ENCODE data around the gene PKDREJ. TPM values are rescaled to one million over a fixed set of nuclear protein-coding genes. Genes with fewer than 3 reads are reported as not detected.

PKDREJ gene
- total RNA-seq, 1 experiment from 2014 or later = not detected

DNA sequence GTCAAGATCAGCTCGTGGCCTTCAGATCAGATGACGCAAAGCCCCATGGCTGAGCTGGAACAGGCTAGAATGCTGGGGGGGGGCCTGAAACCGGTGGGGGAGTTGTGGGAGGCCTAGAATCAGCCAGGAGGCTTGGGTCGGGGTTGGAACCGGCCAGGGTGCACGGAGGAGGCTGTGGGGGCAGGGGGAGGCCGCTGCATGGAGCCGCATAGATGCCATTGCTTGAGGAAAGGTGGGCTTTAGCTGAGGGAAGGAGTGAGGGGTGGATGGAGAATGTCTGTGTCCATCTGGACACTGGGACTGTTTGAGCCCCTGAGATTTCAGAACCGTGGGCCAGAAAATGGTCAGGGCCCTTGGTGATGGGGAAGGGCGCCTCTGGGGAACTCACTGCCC, 38.2 kb downstream of the PKDREJ start:
- H3K27me3 ChIP-seq (ENCODE audit: control insufficient read depth, insufficient read depth, low read length) = no peaks in the 10 kb centered on the region
- no TSS peak for BruUV-seq (replicated peaks)
- no peak for TF ChIP-seq TCF7L2 (IDR thresholded peaks at IDR 0.05; ENCODE audit: low read depth, low read length)
- no peak for TF ChIP-seq POLR2AphosphoS5 (IDR thresholded peaks at IDR 0.05; ENCODE audit: low read depth, low read length)
- TF ChIP-seq, protein P1, sequence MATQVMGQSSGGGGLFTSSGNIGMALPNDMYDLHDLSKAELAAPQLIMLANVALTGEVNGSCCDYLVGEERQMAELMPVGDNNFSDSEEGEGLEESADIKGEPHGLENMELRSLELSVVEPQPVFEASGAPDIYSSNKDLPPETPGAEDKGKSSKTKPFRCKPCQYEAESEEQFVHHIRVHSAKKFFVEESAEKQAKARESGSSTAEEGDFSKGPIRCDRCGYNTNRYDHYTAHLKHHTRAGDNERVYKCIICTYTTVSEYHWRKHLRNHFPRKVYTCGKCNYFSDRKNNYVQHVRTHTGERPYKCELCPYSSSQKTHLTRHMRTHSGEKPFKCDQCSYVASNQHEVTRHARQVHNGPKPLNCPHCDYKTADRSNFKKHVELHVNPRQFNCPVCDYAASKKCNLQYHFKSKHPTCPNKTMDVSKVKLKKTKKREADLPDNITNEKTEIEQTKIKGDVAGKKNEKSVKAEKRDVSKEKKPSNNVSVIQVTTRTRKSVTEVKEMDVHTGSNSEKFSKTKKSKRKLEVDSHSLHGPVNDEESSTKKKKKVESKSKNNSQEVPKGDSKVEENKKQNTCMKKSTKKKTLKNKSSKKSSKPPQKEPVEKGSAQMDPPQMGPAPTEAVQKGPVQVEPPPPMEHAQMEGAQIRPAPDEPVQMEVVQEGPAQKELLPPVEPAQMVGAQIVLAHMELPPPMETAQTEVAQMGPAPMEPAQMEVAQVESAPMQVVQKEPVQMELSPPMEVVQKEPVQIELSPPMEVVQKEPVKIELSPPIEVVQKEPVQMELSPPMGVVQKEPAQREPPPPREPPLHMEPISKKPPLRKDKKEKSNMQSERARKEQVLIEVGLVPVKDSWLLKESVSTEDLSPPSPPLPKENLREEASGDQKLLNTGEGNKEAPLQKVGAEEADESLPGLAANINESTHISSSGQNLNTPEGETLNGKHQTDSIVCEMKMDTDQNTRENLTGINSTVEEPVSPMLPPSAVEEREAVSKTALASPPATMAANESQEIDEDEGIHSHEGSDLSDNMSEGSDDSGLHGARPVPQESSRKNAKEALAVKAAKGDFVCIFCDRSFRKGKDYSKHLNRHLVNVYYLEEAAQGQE (IDR thresholded peaks at IDR 0.05; ENCODE audit: insufficient read depth in 1 of 2, low read depth in 2 of 2, low read length in 1 of 2) = no peak
- TF ChIP-seq SIN3A (IDR thresholded peaks at IDR 0.05; ENCODE audit: borderline replicate concordance, insufficient read depth, low read depth, low read length) = no peak
- TF ChIP-seq, protein P2, sequence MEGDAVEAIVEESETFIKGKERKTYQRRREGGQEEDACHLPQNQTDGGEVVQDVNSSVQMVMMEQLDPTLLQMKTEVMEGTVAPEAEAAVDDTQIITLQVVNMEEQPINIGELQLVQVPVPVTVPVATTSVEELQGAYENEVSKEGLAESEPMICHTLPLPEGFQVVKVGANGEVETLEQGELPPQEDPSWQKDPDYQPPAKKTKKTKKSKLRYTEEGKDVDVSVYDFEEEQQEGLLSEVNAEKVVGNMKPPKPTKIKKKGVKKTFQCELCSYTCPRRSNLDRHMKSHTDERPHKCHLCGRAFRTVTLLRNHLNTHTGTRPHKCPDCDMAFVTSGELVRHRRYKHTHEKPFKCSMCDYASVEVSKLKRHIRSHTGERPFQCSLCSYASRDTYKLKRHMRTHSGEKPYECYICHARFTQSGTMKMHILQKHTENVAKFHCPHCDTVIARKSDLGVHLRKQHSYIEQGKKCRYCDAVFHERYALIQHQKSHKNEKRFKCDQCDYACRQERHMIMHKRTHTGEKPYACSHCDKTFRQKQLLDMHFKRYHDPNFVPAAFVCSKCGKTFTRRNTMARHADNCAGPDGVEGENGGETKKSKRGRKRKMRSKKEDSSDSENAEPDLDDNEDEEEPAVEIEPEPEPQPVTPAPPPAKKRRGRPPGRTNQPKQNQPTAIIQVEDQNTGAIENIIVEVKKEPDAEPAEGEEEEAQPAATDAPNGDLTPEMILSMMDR (IDR thresholded peaks at IDR 0.05) = no peak
- no peaks in the 10 kb centered on the region for H3K36me3 ChIP-seq (ENCODE audit: control insufficient read depth, insufficient read depth, low read length)
- POLR2A ChIA-PET = interaction anchor here (0.6 kb wide), 1 partner anchor 58 kb away, joined by 3 read pairs; no protein-coding TSS in a partner anchor
- DNase-seq (ENCODE audit: low read depth, low spot score) (no peak), ATAC-seq (no peak)
- no peaks in the 10 kb centered on the region for H3K4me1 ChIP-seq (ENCODE audit: control insufficient read depth, insufficient read depth, low read length)
- intact Hi-C loops (cut with micrococcal nuclease; ENCODE audit: unreplicated experiment) = no loop called here
- H3K9me3 ChIP-seq (ENCODE audit: control insufficient read depth, insufficient read depth, low read depth, low read length) = no peaks in the 10 kb centered on the region
- no peak overlapping the region for H3K4me3 ChIP-seq (ENCODE audit: low read depth in 2 of 2, low read length in 2 of 2)
- CTCF ChIA-PET = no interaction called here
- no peak overlapping the region for H3K27ac ChIP-seq (ENCODE audit: low read length)
- in situ Hi-C loops (cut with HindIII; ENCODE audit: low pct_unique_long_range_greater_than_20kb, low sequenced_read_pairs) = no loop called here

DNA sequence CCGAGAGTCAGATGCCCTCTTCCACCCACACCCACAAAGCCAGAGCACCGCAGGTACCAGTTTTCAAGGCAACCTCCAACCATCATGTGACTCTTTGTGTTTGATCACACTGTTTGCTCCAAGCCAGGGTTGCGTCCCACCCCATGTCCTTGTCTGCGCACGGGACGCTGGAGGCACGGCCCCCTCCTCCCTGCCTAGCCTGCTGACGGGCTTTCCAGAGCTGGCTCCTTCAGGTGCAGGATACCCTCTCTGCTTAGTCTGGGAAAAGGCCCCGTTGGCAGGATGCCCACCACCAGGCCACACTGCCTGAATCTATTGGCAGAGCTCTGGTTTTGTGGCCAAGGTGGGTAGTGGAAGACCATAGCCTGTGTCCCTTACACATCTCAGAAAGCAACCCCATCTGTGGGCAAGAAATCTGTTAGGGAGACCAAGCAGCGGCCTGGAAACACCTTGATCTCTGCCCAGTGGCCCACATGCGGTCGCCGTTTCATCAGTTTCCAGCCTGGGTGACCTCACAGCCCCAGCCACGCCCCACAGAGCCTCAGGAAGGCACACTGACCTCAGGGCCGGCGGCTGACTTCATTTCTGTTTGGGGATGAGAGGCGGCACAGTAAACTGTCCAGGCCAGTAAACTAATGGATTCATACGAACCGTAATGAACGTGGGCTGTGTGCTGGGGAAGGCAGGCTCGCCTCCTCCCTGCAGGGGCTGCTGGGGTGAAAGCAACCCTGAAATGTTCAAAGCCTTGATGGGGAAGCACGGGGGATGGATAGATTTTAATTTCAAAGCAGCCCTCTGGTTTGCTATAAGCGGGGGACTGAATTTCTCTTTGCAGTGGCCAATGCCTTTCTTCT, 38.9 kb downstream of the PKDREJ start:
- no TSS peak for BruUV-seq (replicated peaks)
- CTCF ChIA-PET = no interaction called here

More for the DNA sequence above, 38.9 kb downstream of the PKDREJ start:
- TF ChIP-seq TCF7L2 (IDR thresholded peaks at IDR 0.05; ENCODE audit: low read depth, low read length) (no peak), POLR2AphosphoS5 (IDR thresholded peaks at IDR 0.05; ENCODE audit: low read depth, low read length) (no peak), SIN3A (IDR thresholded peaks at IDR 0.05; ENCODE audit: borderline replicate concordance, insufficient read depth, low read depth, low read length) (no peak)
- TF ChIP-seq, protein P2 (IDR thresholded peaks at IDR 0.05) = no peak
- TF ChIP-seq, protein P1 (IDR thresholded peaks at IDR 0.05; ENCODE audit: insufficient read depth in 1 of 2, low read depth in 2 of 2, low read length in 1 of 2) = no peak
- no peak for ATAC-seq
- no peaks in the 10 kb centered on the region for H3K36me3 ChIP-seq (ENCODE audit: control insufficient read depth, insufficient read depth, low read length)
- POLR2A ChIA-PET = interaction anchor here (0.6 kb wide), 1 partner anchor 57 kb away, joined by 3 read pairs; no protein-coding TSS in a partner anchor
- no peak overlapping the region for H3K27ac ChIP-seq (ENCODE audit: low read length)
- H3K27me3 ChIP-seq (ENCODE audit: control insufficient read depth, insufficient read depth, low read length) = no peaks in the 10 kb centered on the region
- intact Hi-C loops (cut with micrococcal nuclease; ENCODE audit: unreplicated experiment) (no loop called here), in situ Hi-C loops (cut with HindIII; ENCODE audit: low pct_unique_long_range_greater_than_20kb, low sequenced_read_pairs) (no loop called here)
- no peak for DNase-seq (ENCODE audit: low read depth, low spot score)
- no peak overlapping the region for H3K4me3 ChIP-seq (ENCODE audit: low read depth in 2 of 2, low read length in 2 of 2)
- H3K9me3 ChIP-seq (ENCODE audit: control insufficient read depth, insufficient read depth, low read depth, low read length) = no peaks in the 10 kb centered on the region
- no peaks in the 10 kb centered on the region for H3K4me1 ChIP-seq (ENCODE audit: control insufficient read depth, insufficient read depth, low read length)
